ENCODE results near the gene RAB11FIP3.

GRCh38 chr16:476039-476438 lies 50.6 kb downstream of the RAB11FIP3 start:
- TF ChIP-seq CTCF (IDR thresholded peaks at IDR 0.05) (no peak), POLR2A (IDR thresholded peaks at IDR 0.05) (no peak)

Data from adrenal gland (tissue), 5 donors.